Measurements from ENCODE around the gene WDR45B. TPM values are rescaled to one million over a fixed set of nuclear protein-coding genes. Genes with fewer than 3 reads are reported as not detected.

The WDR45B gene
- total RNA-seq, 1 donor from 2014 or later, result 65.1 TPM

DNA sequence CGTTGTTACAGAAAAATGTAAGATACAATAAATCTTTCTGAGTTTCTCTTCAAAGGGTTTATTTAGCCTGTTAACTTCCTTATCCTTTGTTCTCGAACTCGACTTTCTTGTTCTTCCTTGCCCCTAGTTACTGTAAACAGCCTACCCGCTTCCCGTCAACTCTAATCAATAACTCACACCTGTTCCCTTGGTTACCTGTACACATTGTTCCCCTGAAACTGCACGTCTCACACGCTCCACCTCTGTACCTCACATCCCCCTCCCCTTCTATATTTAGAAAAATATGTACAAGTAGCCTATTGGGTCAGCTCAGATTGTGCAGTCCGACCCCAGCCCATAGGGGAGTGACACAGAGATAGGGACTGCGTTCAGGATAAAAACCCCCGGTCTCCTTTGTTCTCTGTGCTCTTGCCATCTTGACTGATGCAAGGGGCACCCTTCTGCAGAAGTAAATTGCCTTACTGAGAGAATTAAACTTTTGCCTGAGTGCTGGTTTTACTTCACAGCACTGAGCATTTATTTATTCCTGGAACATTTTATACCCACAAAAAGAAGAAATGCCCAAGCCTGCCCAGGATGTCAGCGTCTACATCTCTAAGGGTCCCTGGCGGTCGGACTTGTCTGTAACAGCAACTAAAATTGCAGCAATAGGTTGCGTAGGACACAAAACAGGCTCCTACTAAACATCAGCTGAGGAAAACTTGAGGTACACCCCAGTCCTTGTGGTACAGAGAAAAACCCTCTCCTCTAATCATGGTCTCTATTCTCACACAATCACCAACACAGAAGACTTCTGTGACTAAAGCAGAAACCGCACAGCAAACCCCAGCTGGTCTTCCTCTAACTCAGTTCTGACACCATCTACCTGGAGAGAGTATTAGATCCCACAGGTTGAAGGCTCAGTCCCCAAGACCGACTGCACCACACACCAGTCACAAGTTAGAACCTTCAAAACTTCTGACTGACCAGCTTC is 11.3 kb downstream of the WDR45B start:
- H3K4me1 ChIP-seq, result no peaks in the 10 kb centered on the region
- no peak overlapping the region for H3K27ac ChIP-seq
- H3K9me3 ChIP-seq, result no peaks in the 10 kb centered on the region
- H3K4me3 ChIP-seq, result no peak overlapping the region
- DNase-seq (no peak), ATAC-seq (no peak)
- intact Hi-C loops (cut with DNase I), result no loop called here
- no peaks in the 10 kb centered on the region for H3K27me3 ChIP-seq
- TF ChIP-seq, protein P1, sequence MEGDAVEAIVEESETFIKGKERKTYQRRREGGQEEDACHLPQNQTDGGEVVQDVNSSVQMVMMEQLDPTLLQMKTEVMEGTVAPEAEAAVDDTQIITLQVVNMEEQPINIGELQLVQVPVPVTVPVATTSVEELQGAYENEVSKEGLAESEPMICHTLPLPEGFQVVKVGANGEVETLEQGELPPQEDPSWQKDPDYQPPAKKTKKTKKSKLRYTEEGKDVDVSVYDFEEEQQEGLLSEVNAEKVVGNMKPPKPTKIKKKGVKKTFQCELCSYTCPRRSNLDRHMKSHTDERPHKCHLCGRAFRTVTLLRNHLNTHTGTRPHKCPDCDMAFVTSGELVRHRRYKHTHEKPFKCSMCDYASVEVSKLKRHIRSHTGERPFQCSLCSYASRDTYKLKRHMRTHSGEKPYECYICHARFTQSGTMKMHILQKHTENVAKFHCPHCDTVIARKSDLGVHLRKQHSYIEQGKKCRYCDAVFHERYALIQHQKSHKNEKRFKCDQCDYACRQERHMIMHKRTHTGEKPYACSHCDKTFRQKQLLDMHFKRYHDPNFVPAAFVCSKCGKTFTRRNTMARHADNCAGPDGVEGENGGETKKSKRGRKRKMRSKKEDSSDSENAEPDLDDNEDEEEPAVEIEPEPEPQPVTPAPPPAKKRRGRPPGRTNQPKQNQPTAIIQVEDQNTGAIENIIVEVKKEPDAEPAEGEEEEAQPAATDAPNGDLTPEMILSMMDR (IDR thresholded peaks at IDR 0.05), result no peak
- peaks cover 34% of the 10 kb centered on the region for H3K36me3 ChIP-seq

DNA sequence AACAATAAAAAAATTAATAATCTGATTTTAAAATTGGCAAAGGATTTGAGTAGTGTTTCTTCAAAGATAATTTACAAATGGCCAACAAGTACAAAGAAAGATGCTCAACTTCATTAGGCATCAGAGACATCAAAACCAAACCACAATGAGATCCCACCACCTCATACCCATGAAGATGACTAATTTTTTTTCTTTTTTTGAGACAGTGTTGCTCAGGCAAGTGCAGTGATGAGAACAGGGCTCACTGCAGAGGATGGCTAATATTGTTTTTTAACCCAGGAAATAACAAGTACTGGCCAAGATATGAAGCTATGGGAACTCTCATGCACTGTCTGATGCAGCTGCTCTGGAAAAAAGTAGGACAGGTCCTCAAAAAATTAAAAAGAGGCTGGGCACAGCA is 14.9 kb downstream of the WDR45B start:
- ATAC-seq, result no peak
- Histone ChIP-seq H3K4me3 (no peak overlapping the region), H3K36me3 (peaks cover 40% of the 10 kb centered on the region), H3K9me3 (no peaks in the 10 kb centered on the region), H3K27me3 (no peaks in the 10 kb centered on the region), H3K4me1 (no peaks in the 10 kb centered on the region), H3K27ac (no peak overlapping the region)
- TF ChIP-seq, protein P1 (IDR thresholded peaks at IDR 0.05), result no peak
- intact Hi-C loops (cut with DNase I), result no loop called here
- no peak for DNase-seq

DNA sequence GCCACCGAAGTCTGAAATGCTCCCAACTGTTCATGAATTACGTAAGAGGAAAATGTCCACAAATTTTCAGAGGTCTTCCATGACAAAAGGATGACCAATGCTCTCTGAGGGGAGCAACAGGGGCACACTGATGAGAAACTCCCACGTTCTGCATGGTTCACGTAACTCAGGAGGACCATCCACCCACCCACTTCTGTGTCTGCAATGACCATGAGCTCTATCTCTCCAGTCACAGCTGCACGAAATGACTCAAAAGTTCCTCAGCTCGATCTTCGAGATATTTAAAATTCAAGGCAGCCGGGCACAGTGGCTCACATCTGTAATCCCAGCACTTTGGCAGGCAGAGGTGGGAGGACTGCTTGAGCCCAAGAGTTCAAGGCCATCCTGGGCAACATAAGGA is 15.8 kb downstream of the WDR45B start:
- ATAC-seq, result no peak
- H3K27ac ChIP-seq, result no peak overlapping the region
- no peaks in the 10 kb centered on the region for H3K9me3 ChIP-seq
- TF ChIP-seq, protein P1 (IDR thresholded peaks at IDR 0.05), result no peak
- no peaks in the 10 kb centered on the region for H3K27me3 ChIP-seq
- no peaks in the 10 kb centered on the region for H3K4me1 ChIP-seq
- no peak overlapping the region for H3K4me3 ChIP-seq
- peaks cover 48% of the 10 kb centered on the region for H3K36me3 ChIP-seq
- no peak for DNase-seq
- intact Hi-C loops (cut with DNase I), result no loop called here

DNA sequence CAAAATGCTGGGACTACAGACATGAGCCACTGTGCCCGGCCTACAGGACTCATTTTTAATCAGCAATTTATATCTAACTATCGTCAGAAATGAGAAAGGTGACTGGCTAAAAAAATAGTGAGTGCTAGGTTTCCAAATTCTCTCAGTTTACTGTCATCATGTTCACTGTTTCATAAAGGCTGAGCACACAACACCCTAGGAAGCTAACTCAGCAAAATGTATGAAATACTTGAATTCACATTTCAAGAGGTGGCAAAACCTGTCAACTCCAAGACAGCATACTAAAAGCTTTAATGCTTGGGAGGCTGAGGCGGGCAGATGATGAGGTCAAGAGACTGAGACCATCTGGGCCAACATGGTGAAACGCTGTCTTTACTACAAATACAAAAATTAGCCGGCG is 16.7 kb downstream of the WDR45B start:
- DNase-seq, result no peak
- intact Hi-C loops (cut with DNase I), result no loop called here
- H3K36me3 ChIP-seq, result peaks cover 57% of the 10 kb centered on the region

DNA sequence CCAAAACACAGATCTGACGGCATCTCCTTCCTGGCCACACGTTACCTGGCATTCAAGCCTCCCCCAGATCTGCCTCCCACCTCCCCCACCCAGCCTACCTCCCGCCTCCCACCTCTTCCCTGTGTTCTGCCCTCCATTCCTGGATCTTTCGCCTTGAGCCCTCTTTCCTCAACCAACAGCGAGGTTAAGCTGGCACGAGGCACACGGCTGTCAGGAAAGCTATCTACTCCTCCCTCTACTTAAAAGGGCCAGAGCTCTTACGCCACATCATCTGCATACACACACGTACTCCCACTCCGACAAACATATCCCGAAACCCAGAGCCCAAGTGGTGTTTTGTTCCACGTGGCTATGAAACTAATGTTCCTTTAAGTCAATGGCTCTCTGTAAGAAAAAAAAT is 18.0 kb downstream of the WDR45B start:
- no peak overlapping the region for H3K27ac ChIP-seq
- TF ChIP-seq, protein P1 (IDR thresholded peaks at IDR 0.05), result no peak
- no peaks in the 10 kb centered on the region for H3K9me3 ChIP-seq
- no peak overlapping the region for H3K4me3 ChIP-seq
- no peaks in the 10 kb centered on the region for H3K4me1 ChIP-seq
- ATAC-seq, result no peak
- peaks cover 65% of the 10 kb centered on the region for H3K36me3 ChIP-seq
- no peak for DNase-seq
- H3K27me3 ChIP-seq, result no peaks in the 10 kb centered on the region
- intact Hi-C loops (cut with DNase I), result no loop called here

More for the DNA sequence above, 16.7 kb downstream of the WDR45B start:
- H3K27me3 ChIP-seq, result no peaks in the 10 kb centered on the region
- H3K4me3 ChIP-seq, result no peak overlapping the region
- TF ChIP-seq, protein P1 (IDR thresholded peaks at IDR 0.05), result no peak
- no peak for ATAC-seq
- H3K4me1 ChIP-seq, result no peaks in the 10 kb centered on the region
- H3K27ac ChIP-seq, result no peak overlapping the region
- H3K9me3 ChIP-seq, result no peaks in the 10 kb centered on the region

Data from upper lobe of right lung (tissue), 1 donor.